Retinal pigment epithelial cell (primary cell): ENCODE data around the gene DGKE.
A peak's percentile ranks its signal among the peaks of the same experiment; 100 is the strongest.

Source experiments
- DNase-seq: peaks from one replicate; pipeline ENCODE4 v3.0.0-alpha.2; 2010; ENCODE audit warnings: low read depth
- H3K4me3 ChIP-seq: 2 replicates; pipeline ENCODE4 v1.5.1; 2011; ENCODE audit warnings: mild to moderate bottlenecking, low read length, control low read depth, moderate library complexity
- CTCF ChIP-seq: conservative IDR thresholded peaks from 2 replicates; pipeline ENCODE4 v1.5.1; 2011; ENCODE audit warnings: low read depth, low read length, control low read depth, inconsistent platforms

Gene DGKE

DNA sequence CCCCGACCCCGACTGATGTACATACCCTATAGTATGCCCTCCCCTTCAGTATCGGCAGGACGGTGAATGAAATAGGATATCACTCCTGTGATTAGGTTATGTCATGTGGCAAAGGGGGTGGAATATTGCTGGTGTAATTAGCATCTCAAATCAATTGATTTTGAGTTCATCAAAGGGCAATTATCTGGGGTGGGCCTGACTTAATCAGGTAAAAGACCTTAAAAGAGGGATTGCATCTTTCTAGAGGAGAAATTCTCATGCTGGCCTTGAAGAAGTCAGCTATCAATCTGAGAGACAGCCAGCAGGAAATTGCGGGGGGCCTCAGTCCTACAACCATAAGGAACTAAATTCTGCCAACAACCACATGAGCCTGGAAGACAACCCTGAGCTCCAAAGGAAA lies 69.6 kb downstream of the DGKE start:
- no peak for DNase-seq
- no peak for TF ChIP-seq CTCF
- no peak overlapping the region for H3K4me3 ChIP-seq

DNA sequence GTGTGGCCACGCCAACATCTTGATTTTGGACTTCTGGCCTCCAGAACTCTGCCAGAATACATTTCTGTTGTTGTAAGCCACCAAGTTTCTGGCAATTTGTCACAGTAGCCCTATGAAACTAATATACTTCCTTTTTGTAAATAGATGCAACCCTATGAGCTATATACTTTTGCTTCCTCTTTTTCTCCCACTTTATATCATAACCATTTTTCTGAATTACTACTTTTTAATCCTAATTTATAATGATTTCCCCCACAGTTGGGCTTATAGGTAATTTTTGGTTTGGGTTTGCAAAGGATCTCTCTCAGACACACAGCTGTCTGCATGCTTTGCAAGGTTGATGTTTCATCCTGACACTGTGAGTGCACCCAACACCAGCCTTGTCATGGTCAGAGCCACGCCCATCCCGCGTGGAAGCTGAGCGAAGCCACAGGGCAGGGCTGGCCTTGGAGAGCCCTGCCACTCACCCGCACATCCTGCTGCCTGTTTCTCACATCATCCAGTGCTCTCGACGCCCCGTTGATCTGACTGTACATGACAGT lies 74.1 kb downstream of the DGKE start:
- no peak overlapping the region for H3K4me3 ChIP-seq
- TF ChIP-seq CTCF = no peak
- DNase-seq = no peak

- H3K4me3 ChIP-seq = no peak overlapping the region
- no peak for TF ChIP-seq CTCF
- DNase-seq = no peak
Observed at GRCh38 chr17:56909742-56910508, 76.0 kb downstream of the DGKE start.

DNA sequence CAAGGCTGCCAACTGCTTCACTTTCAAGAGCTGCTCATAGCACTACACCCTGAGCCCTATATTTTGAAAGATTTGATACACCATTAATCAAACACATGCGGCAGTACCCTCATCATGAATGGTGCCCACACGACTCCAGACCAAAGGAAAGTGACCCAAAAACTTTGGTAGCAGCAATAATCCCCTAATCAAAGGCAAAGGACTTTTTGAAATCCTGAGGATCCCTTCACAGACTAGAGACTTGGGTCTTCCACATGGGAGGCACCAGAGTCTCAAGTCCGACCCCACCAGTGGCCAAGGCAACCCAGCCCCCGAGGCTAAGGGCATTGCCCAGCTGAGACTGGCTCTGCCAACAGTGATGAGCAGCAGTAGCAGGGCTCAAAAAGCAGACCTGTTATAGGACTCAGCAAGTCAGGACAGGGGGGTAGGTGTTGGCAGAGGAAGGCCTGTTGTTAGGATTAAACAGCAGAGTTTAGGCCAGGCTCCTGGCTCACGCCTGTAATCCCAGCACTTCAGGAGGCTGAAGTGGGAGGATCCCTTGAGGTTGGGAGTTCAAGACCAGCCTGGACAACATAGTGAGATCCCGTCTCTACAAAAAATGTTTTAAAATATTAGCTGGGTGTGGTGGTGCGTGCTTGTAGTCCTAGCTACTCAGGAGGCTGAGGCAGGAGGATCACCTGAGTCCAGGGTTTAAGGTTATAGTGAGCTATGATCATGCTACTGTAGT lies 76.7 kb downstream of the DGKE start:
- DNase-seq = no peak
- no peak for TF ChIP-seq CTCF
- no peak overlapping the region for H3K4me3 ChIP-seq

DNA sequence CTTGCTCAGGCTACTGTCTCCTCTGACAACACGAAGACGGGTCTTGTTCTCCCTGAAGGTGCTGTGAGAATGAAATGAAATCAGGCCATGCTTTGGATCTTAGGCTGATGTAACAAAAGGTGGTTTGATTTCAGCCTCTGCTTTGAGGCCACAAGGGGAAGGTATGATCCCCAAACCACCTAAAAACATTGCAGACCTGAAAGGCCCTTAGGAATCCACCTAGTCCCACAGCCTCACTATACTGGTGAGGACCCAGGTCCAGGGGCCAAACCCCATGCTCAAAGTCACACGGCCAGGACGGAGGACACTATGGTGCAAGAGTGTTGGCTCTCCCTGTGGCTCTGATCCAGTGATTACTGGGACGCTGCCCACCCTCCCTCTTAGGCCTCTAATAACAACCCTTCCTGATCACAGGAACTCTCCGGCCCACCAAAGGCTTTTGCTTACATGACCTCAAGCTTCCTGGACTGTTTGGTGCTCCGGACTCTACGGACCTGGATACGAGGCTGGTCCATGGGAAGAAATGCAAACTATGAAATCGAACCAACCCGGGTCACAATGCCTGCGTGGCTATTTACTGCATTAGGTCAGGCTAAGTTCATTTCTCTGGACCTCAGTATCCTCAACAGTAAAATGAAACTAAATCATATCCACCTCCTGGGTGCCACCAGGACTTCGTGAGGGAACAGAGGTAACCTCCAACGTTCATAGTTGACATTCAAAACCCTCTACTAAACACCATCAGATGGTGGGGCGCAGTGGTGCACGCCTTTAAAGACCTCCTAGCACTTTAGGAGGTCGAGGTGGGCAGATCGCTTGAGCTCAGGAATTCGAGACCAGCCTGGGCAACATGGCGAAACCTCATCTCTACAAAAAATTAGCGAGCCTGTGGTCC lies 78.4 kb downstream of the DGKE start:
- TF ChIP-seq CTCF = no peak
- H3K4me3 ChIP-seq = peak overlapping the region; percentile 85
- DNase-seq = no peak

- TF ChIP-seq CTCF = no peak
- peak overlapping the region; percentile 85 for H3K4me3 ChIP-seq
- no peak for DNase-seq
Observed at GRCh38 chr17:56913000-56913311, 79.0 kb downstream of the DGKE start.
